Choroid plexus epithelial cell (primary cell): ENCODE data around the gene FHIP1B.
A peak's percentile ranks its signal among the peaks of the same experiment; 100 is the strongest.
"Not testable (repeated sequence)": the region's sequence is repeated elsewhere in the genome, so short reads cannot be mapped to it uniquely, and the experiment has no call there.

Experiments
- DNase-seq: peaks from one replicate; pipeline ENCODE4 v3.0.0-alpha.2; 2010; ENCODE audit warnings: low read depth
- H3K4me3 ChIP-seq: 2 replicates; pipeline ENCODE4 v1.5.1; 2011; ENCODE audit warnings: low read depth, mild to moderate bottlenecking, control low read depth, low read length, moderate library complexity
- CTCF ChIP-seq: conservative IDR thresholded peaks from 2 replicates; pipeline ENCODE4 v1.5.1; 2011; ENCODE audit warnings: low read depth, mild to moderate bottlenecking, control low read depth, inconsistent platforms, low read length, moderate library complexity

Gene FHIP1B

GRCh38 chr11:6251120-6251733 is 16.8 kb upstream of the FHIP1B start:
- no peak overlapping the region for H3K4me3 ChIP-seq
- peak; percentile 83 for DNase-seq
- peak; percentile 99 for TF ChIP-seq CTCF

GRCh38 chr11:6249770-6250555 is 15.5 kb upstream of the FHIP1B start:
- peak; percentile 68 for DNase-seq
- no peak for TF ChIP-seq CTCF
- no peak overlapping the region for H3K4me3 ChIP-seq

- DNase-seq, H3K4me3 ChIP-seq: not testable (repeated sequence)
These were observed 14.5 kb upstream of the FHIP1B start for GRCh38 chr11:6248897-6249296.

- peak; percentile 48 for DNase-seq
- H3K4me3 ChIP-seq: no peak overlapping the region
- no peak for TF ChIP-seq CTCF
These were observed 13.8 kb upstream of the FHIP1B start for GRCh38 chr11:6248248-6248647.

GRCh38 chr11:6245536-6245935 is 11.1 kb upstream of the FHIP1B start:
- no peak overlapping the region for H3K4me3 ChIP-seq
- TF ChIP-seq CTCF: no peak
- DNase-seq: no peak

- no peak for DNase-seq
- H3K4me3 ChIP-seq: no peak overlapping the region
- no peak for TF ChIP-seq CTCF
These were observed 6.9 kb upstream of the FHIP1B start for GRCh38 chr11:6241316-6241715.

- TF ChIP-seq CTCF: no peak
- H3K4me3 ChIP-seq: no peak overlapping the region
- DNase-seq: no peak
These were observed 6.3 kb upstream of the FHIP1B start for GRCh38 chr11:6240781-6241180.
